ENCODE measurements around the gene FSTL5. TPM values are rescaled to one million over a fixed set of nuclear protein-coding genes. Genes with fewer than 3 reads are reported as not detected.

The FSTL5 gene
- total and polyA plus RNA-seq, 9 of the 15 experiments (the other 6 are each of a cell fraction or from before 2014, with no cell fraction given): 0.09 to 3.1 (median 0.50) TPM; not detected in 1

DNA sequence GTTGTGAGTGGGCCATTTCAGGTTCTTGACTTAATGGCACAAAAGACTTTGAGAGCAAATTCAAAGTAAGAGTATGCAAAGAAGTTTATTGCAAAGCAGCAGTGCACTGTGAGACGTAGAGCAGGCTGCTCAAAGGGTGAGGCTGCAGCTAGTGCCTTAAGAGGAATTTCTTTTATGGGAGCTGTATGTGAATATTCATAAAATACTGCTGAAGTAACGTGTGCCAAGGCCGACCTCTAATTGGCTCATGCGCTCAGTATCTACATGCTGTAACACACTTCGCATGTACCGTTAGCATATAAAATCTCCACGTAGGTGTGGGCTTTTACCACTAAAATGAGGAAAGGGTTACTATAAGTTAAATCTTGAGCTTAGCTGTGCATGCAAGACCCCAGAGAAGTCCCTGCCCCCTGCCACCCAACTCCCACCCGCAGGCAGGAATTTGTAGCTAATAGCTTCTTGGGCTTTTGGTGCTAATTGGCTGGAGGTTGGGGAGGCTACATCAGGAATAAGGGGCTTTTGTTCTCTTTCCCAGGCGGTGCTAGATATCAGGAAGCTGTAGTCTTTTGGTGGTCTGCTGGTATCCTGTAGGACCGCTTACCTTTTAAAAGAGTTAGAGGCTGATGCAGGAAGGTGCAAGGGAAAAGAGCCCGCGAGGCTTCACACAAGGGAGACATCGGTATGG is 47.6 kb downstream of the FSTL5 start:
- H3K9me3 ChIP-seq (replicated peaks; ENCODE audit: control insufficient read depth, insufficient read depth, low read depth, low read length): no peaks in the 10 kb centered on the region
- 6% methylated on average over 5 of the region's 13 CpGs for WGBS (ENCODE audit: insufficient coverage, low coverage, missing lambda C conversion rate)
- DNase-seq (ENCODE audit: extremely low read depth in 1 of 4, low spot score in 3 of 4) (no peak), ATAC-seq (no peak), FAIRE-seq (no peak)
- no peak overlapping the region for H3K27ac ChIP-seq (ENCODE audit: extremely low read depth, low read depth, low read length)
- H3K4me1 ChIP-seq (replicated peaks in 1 of 2; ENCODE audit: control insufficient read depth in 2 of 2, insufficient read depth in 2 of 2, low read length in 2 of 2): no peaks in the 10 kb centered on the region
- no peaks in the 10 kb centered on the region for H3K79me2 ChIP-seq (ENCODE audit: control insufficient read depth, insufficient read depth, low read length)
- no peaks in the 10 kb centered on the region for H3K36me3 ChIP-seq (ENCODE audit: control insufficient read depth, insufficient read depth, low read length)
- H3K9me1 ChIP-seq (ENCODE audit: control insufficient read depth, insufficient read depth, low read length): no peaks in the 10 kb centered on the region
- CTCF ChIA-PET (ENCODE audit: low intra/inter-chr PET ratio): no interaction called here
- POLR2A ChIA-PET: no interaction called here
- no TSS peak for BruUV-seq (replicated peaks)
- no peak overlapping the region for H3K4me2 ChIP-seq (ENCODE audit: insufficient read depth, low read length)
- H3K9ac ChIP-seq (ENCODE audit: insufficient read depth in 1 of 2, low read depth in 2 of 2, low read length in 2 of 2): no peak overlapping the region
- no peaks in the 10 kb centered on the region for H3K27me3 ChIP-seq (ENCODE audit: control insufficient read depth in 2 of 2, insufficient read depth in 2 of 2, low read length in 2 of 2)
- no peak overlapping the region for H3K4me3 ChIP-seq
- H2AFZ ChIP-seq (ENCODE audit: low read depth, low read length): no peak overlapping the region
- intact Hi-C loops (cut with micrococcal nuclease): no loop called here
- in situ Hi-C loops (cut with MboI): no loop called here
- no peaks in the 10 kb centered on the region for H4K20me1 ChIP-seq (replicated peaks; ENCODE audit: control insufficient read depth, insufficient read depth, low read length)
- TF ChIP-seq ATF1 (CRISPR knock-in tag; IDR thresholded peaks at IDR 0.05): no peak
- TF ChIP-seq ATF1 (tag; IDR thresholded peaks at IDR 0.05): no peak
- TF ChIP-seq SMAD2 (IDR thresholded peaks at IDR 0.05; ENCODE audit: low read depth, low read length): no peak
- no peak for TF ChIP-seq DDX20 (tag; IDR thresholded peaks at IDR 0.05; ENCODE audit: low read depth)
- TF ChIP-seq HCFC1 (IDR thresholded peaks at IDR 0.05; ENCODE audit: low read depth, low read length): no peak
- TF ChIP-seq ZFP36 (IDR thresholded peaks at IDR 0.05; ENCODE audit: low read depth, low read length, partially characterized antibody): no peak
- no peak for TF ChIP-seq SMARCA5 (IDR thresholded peaks at IDR 0.05)
- TF ChIP-seq NR2C2 (CRISPR knock-in tag; IDR thresholded peaks at IDR 0.05): no peak
- no peak for TF ChIP-seq NR2C2 (tag; IDR thresholded peaks at IDR 0.05)
- no peak for TF ChIP-seq MCM5 (IDR thresholded peaks at IDR 0.05; ENCODE audit: low read depth)
- TF ChIP-seq ZNF586 (CRISPR knock-in tag; conservative IDR thresholded peaks at IDR 0.05): no peak
- no peak for TF ChIP-seq KDM4B (IDR thresholded peaks at IDR 0.05; ENCODE audit: borderline replicate concordance in 2 of 2, low read depth in 1 of 2)
- no peak for TF ChIP-seq RAD21 (CRISPR knock-in tag; conservative IDR thresholded peaks at IDR 0.05 in 1 of 2, IDR thresholded peaks at IDR 0.05 in 1 of 2)
- TF ChIP-seq, protein P1, sequence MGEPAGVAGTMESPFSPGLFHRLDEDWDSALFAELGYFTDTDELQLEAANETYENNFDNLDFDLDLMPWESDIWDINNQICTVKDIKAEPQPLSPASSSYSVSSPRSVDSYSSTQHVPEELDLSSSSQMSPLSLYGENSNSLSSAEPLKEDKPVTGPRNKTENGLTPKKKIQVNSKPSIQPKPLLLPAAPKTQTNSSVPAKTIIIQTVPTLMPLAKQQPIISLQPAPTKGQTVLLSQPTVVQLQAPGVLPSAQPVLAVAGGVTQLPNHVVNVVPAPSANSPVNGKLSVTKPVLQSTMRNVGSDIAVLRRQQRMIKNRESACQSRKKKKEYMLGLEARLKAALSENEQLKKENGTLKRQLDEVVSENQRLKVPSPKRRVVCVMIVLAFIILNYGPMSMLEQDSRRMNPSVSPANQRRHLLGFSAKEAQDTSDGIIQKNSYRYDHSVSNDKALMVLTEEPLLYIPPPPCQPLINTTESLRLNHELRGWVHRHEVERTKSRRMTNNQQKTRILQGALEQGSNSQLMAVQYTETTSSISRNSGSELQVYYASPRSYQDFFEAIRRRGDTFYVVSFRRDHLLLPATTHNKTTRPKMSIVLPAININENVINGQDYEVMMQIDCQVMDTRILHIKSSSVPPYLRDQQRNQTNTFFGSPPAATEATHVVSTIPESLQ (CRISPR knock-in tag; IDR thresholded peaks at IDR 0.05): no peak
- no peak for TF ChIP-seq TRIM28 (IDR thresholded peaks at IDR 0.05)
- TF ChIP-seq, protein P2, sequence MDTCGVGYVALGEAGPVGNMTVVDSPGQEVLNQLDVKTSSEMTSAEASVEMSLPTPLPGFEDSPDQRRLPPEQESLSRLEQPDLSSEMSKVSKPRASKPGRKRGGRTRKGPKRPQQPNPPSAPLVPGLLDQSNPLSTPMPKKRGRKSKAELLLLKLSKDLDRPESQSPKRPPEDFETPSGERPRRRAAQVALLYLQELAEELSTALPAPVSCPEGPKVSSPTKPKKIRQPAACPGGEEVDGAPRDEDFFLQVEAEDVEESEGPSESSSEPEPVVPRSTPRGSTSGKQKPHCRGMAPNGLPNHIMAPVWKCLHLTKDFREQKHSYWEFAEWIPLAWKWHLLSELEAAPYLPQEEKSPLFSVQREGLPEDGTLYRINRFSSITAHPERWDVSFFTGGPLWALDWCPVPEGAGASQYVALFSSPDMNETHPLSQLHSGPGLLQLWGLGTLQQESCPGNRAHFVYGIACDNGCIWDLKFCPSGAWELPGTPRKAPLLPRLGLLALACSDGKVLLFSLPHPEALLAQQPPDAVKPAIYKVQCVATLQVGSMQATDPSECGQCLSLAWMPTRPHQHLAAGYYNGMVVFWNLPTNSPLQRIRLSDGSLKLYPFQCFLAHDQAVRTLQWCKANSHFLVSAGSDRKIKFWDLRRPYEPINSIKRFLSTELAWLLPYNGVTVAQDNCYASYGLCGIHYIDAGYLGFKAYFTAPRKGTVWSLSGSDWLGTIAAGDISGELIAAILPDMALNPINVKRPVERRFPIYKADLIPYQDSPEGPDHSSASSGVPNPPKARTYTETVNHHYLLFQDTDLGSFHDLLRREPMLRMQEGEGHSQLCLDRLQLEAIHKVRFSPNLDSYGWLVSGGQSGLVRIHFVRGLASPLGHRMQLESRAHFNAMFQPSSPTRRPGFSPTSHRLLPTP (IDR thresholded peaks at IDR 0.05; ENCODE audit: borderline replicate concordance, extremely low read depth, insufficient read length): no peak
- no peak for TF ChIP-seq ZNF384 (IDR thresholded peaks at IDR 0.05; ENCODE audit: low read depth, low read length)
- no peak for TF ChIP-seq TCFL5 (CRISPR knock-in tag; conservative IDR thresholded peaks at IDR 0.05)
- no peak for TF ChIP-seq RBM17 (IDR thresholded peaks at IDR 0.05; ENCODE audit: borderline replicate concordance, low read depth, low read length)
